GM21717 (cell line): ENCODE data around the gene NUP62.

ENCODE experiments used
- ATAC-seq: cut with Tn5 transposase; IDR thresholded peaks from one replicate; pipeline ENCODE4 v1.9.1; 2021; ENCODE audit warnings: mild to moderate bottlenecking, moderate library complexity; ENCODE audit not compliant: unreplicated experiment

Gene NUP62

GRCh38 chr19:49870309-49870901, 58.9 kb downstream of the NUP62 start:
- no peak for ATAC-seq

GRCh38 chr19:49869484-49870308, 59.6 kb downstream of the NUP62 start:
- ATAC-seq: peak; percentile 60

DNA sequence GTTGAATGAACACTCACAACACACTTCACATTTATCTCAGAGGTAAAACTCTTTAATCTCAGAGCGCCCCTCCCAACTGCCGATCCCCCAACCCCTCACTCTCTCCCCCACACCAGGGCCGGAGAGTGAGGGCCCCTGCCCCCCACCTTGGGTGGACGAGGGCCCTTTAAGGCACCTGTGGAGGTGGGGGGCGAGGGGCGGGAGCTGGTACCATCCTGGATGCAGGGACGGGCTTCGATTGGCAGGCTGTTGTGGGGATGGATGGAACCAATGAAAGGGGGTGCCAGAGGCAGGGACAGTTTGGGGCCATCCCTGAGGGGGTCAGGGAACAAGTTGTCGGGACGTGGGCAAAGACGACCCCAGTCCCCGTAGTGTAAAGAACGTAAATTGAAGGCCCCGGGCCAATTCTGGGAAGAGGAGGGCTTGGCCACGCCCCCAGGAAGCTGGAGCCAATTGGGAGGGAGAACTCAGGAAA, 60.3 kb downstream of the NUP62 start:
- ATAC-seq: peak; percentile 5

DNA sequence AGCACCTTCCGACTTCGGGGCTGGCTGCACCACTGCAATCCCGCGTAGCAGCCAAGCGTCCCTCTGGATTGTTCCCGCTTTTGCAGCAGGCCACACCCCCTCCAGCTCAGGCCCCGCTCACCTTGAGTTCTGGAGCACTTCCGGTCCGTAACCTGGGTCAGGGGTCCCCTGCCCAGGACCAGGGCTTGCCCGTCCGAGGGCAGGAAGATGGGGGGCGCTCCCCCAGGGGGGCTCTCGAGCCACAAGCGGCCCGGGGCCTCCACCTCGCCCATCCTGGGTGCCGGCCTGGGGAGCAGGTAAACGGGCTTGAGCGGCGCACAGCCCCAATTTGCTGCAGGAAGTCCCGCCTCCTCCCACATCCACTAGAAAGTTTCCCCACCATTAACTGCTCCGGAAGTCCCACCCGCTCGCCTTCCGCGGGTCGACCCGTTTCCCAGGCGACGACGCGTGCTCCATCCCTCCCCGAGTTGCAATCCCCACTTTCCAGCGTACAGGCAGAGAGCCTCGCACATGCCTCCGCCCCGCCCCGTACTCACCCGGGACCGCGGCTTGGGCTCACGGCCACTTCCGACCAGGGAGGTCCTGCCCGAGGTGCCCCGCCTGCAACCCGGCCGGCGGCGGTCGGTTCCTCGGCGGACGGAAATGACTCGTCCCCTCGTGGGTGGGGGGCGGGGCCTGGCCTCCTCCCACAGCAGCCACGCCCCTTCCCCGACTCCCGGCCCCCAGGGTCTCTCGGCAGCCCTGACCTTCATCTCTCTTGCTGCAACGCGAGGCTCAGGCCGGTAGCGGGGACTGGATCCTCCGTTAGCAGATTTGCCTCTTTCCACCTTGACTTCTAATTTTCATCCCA, 62.1 kb downstream of the NUP62 start, which contains the start of gene PNKP:
PNKP (minus strand) TSS at position 644 of the 850 bp plus-strand sequence; CDS start at position 272, 372 bp downstream.
- peak; percentile 25 for ATAC-seq

DNA sequence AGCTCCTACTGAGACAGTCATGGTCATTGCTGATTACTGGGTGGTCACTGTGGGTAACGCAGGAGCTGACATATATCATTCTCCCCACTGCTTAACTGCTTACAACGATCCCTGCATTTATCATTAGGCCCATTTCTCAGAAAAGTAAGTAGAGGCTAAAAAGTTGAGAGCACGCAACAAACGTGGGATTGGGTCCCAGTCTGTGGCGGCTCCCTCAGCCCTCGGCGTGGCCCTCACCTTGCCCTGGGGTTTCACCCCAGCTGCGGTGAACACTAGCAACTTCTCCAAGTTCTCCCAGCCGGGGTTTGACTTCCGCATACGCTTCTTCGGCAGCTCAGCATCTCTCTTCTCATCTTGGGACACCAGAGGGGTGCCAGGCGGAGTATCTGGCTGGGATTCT, 64.4 kb downstream of the NUP62 start:
- no peak for ATAC-seq

DNA sequence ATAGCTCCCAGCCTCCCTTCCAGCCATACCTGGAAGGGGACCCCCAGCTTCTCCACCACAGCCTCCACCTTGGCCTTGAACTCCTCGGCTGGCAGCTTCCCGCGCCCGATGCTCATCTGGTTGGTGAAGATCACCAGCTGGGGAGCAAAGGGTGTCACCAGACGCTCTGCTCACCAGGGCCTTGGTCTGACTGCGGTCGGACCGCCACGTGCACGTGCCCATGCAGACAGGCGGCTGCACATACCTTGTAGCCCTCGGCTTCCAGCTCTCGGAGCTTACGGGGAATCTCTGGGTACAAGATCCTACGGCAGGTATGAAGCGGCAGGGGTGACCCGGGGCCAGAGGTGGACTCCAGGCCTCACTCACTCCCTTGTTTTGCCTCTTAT, 65.4 kb downstream of the NUP62 start:
- no peak for ATAC-seq

GRCh38 chr19:49863254-49863934, 65.9 kb downstream of the NUP62 start:
- ATAC-seq: no peak

- ATAC-seq: no peak
Observed at GRCh38 chr19:49862391-49863253, 66.7 kb downstream of the NUP62 start.

DNA sequence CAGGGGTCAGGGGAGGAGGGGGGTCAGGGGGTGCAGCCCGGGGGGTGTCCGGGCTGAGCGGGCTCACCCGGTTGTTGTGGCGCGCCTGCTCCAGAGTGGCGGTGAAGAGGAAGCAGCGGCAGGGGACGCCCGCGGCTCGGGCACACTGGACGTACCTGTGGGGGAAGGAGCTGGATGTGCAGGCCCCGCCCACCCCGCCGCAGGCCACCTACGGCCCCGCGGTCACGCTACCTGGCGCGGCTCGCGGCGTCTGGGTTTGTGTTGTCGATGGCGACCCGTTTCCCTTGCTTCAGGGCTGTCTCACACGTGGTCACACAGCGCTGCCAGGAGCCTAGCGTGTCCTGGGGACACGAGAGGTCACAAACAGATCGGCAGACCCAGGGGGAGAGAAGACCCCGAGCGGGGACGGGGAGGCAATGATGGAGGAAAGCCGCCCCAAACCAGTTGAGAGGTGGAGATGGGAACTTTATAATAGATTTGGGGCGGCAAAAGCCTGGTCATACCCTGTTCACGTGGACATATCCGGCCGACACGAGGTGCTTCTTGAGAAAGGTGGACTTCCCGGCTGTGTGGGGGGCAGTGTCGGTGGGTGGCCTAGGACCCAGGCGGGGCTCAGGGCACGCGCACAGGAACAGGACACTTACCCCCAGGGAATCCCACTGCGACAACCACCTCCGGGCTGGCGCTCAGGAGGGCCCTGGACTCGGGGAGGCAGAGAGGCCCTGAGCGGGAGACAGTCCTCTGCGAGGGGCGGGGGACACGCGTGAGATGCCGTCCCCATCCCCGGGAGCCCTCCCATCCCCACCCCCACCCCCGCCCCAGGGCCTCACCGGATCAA, 67.5 kb downstream of the NUP62 start:
- ATAC-seq: no peak

GRCh38 chr19:49861107-49861506, 68.2 kb downstream of the NUP62 start:
- no peak for ATAC-seq

- no peak for ATAC-seq
Observed at GRCh38 chr19:49860336-49861102, 68.8 kb downstream of the NUP62 start.

GRCh38 chr19:49859682-49860335, 69.5 kb downstream of the NUP62 start:
- ATAC-seq: no peak

GRCh38 chr19:49858088-49858985, 71.0 kb downstream of the NUP62 start:
- ATAC-seq: no peak

DNA sequence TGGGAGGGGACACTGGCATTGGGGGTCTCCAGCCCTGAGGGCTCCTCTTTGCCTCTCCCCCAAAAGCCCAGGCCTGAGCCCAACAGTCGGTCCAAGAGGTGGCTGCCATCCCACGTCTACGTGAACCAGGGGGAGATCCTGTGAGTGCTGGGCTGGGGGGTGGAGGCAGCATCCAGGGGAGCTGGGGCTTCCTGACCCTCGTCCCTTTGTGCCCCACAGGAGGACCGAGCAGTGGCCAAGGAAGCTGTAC, 71.5 kb downstream of the NUP62 start:
- no peak for ATAC-seq

DNA sequence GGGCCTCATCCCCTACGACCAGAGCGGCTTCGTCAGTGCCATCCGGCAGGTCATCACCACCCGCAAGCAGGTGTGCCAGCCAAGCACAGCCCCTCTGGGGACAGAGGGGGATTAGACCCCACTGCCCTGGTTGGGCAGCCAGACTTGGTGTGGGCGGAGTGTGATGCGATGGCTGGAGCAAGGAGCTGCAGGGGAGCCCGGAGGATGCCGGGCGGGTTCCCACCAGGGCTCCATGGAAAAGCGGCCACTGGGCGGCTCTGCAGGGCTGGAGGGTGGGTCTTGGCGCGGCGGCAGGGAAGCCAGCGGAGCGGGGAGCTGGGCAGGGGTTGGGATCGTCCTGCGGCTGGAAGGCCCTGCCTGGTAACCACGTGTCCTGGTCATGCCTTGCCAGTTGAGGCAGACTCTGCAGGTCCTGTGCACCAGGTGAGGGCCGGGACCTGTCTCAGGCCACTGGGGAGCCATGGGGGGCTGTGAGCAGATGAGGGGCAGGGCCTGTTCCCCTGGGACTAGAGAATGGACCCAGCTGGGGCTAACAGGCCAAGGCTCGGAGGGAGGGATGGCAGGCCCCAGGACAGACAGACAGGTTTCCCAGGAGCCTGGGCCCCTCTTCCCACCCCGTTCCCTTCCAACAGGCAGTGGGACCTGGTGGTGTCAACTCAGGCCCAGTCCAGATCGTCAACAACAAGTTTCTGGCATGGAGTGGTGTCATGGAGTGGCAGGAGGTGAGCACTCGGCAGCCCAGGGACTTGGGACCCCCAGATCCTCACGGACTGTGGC, 72.1 kb downstream of the NUP62 start:
- ATAC-seq: no peak
